Kidney (tissue), 14 donors: ENCODE data around the gene KIRREL3. TPM values are rescaled to one million over a fixed set of nuclear protein-coding genes. Genes with fewer than 3 reads are reported as not detected.

ENCODE experiments used
- DNase-seq, 5 donors: peaks; one replicate each; pipeline ENCODE4 v3.0.0-alpha.2; 2013 to 2020
- FAIRE-seq: peaks from 2 replicates; lab custom pipeline; 2012; peaks lifted over from hg19 to GRCh38; lab: Jason Lieb, UNC
- H3K27ac ChIP-seq, 2 donors: one replicate each; pipeline ENCODE4 v1.7.0; 2013; ENCODE audit warnings: low read depth in 2 of 2, low read length in 2 of 2, inconsistent platforms in 1 of 2
- H3K27me3 ChIP-seq: one replicate; pipeline ENCODE4 v1.7.1; 2013; ENCODE audit warnings: low read length, inconsistent platforms; ENCODE audit not compliant: control insufficient read depth, insufficient read depth
- H3K36me3 ChIP-seq, 3 donors: one replicate each; pipeline versions ENCODE4 v1.7.0 to v1.7.1; 2013; ENCODE audit warnings: low read length in 3 of 3, control low read depth in 1 of 3, inconsistent platforms in 1 of 3; ENCODE audit not compliant: insufficient read depth in 3 of 3, control insufficient read depth in 2 of 3
- H3K4me1 ChIP-seq, 3 donors: one replicate each; pipeline versions ENCODE4 v1.7.0 to v1.7.1; 2013; ENCODE audit warnings: low read length in 3 of 3, inconsistent platforms in 1 of 3, low read depth in 1 of 3; ENCODE audit not compliant: control insufficient read depth in 2 of 3, insufficient read depth in 2 of 3
- H3K4me3 ChIP-seq, 3 donors: one replicate each; pipeline versions ENCODE4 v1.7.0 to v1.8.1; 2013; ENCODE audit warnings: low read length in 3 of 3, control low read depth in 1 of 3, inconsistent platforms in 1 of 3
- H3K9ac ChIP-seq, 3 donors: one replicate each; pipeline versions ENCODE4 v1.7.0 to v1.7.1; 2013; ENCODE audit warnings: low read length in 3 of 3, control low read depth in 1 of 3, inconsistent platforms in 1 of 3
- H3K9me3 ChIP-seq, 3 donors: one replicate each; pipeline versions ENCODE4 v1.7.0 to v1.7.1; 2013; ENCODE audit warnings: low read length in 3 of 3, control low read depth in 1 of 3, inconsistent platforms in 1 of 3; ENCODE audit not compliant: control insufficient read depth in 2 of 3, insufficient read depth in 1 of 3
- CTCF ChIP-seq: IDR thresholded peaks from 3 replicates; pipeline ENCODE4 v1.5.1; 2012; ENCODE audit warnings: mild to moderate bottlenecking, moderate library complexity, borderline replicate concordance; ENCODE audit not compliant: insufficient read depth; ENCODE audit errors: extremely low read depth
- intact Hi-C: fragments of 100-400 bp; cut with DNase I; formaldehyde crosslinking; loops from one replicate; pipeline ENCODE4 v1.11.1; 2022
- polyA plus RNA-seq: library from polyadenylated mRNA; stranded (reverse); fragments of 350-450 nt; fragmentation: Illumina TruSeq; extraction: RNeasy Lipid Tissue Mini Kit (QIAGEN cat#74804); gene quantifications from one replicate; pipeline ENCODE4 v1.2.3, GENCODE V29; 2014; ENCODE audit warnings: low read depth, low replicate concordance; ENCODE audit not compliant: insufficient read depth
- total RNA-seq: library from RNA; stranded (reverse); fragmentation: NEBNext Ultra II Directional; extraction: Animal tissue kit (Norgen Biotek cat#: 25700); gene quantifications from one replicate; pipeline ENCODE4 v1.2.1, GENCODE V29; 2021
- donor health status: control.
- donor health status: control.
- donor health status: control.
- donor health status: control.
- donor health status: control.
- donor health status: DM: yes; HTN: yes; CAD: no.
- donor health status: Normal renal cell carcinoma (clear cell type).

The KIRREL3 gene
- total and polyA plus RNA-seq, 2 donors from 2014 or later: 0.19 to 0.22 TPM

- no peak for DNase-seq
- Histone ChIP-seq H3K27ac (no peak overlapping the region), H3K4me1 (peaks cover 0 to 3% (median 0%) of the 10 kb centered on the region in 3 donors), H3K9me3 (no peaks in the 10 kb centered on the region), H3K9ac (no peak overlapping the region), H3K36me3 (no peaks in the 10 kb centered on the region), H3K4me3 (no peak overlapping the region), H3K27me3 (no peaks in the 10 kb centered on the region)
- FAIRE-seq: no peak
- no peak for TF ChIP-seq CTCF
- intact Hi-C loops: no loop called here
Measured at GRCh38 chr11:126485021-126485792, 515.4 kb downstream of the KIRREL3 start.

DNA sequence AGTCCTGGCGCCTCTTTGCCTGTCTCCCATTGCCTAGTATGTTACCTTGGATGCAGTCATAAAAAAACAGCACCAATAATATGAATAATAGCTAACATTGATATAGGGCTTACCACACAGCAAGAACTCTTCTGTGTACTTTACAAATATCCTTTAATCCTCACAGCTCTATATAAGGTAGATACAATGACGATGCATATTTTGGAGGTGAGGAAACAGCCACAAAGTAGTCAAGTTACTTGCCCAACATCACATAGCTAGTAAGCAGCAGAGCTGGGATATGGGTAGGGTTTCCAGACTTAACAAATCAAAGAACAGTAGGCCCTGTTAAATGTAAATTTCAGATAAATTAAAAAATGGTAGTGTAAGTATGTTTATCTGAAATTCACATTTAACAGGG is 516.3 kb downstream of the KIRREL3 start:
- H3K27ac ChIP-seq: no peak overlapping the region
- intact Hi-C loops: loop anchor here (5.0 kb wide), 1 partner anchor 172 kb away; no protein-coding TSS in a partner anchor
- peaks cover 0 to 3% (median 0%) of the 10 kb centered on the region in 3 donors for H3K4me1 ChIP-seq
- FAIRE-seq (no peak), DNase-seq (no peak)
- H3K36me3 ChIP-seq: no peaks in the 10 kb centered on the region
- no peaks in the 10 kb centered on the region for H3K9me3 ChIP-seq
- H3K9ac ChIP-seq: no peak overlapping the region
- H3K4me3 ChIP-seq: no peak overlapping the region
- no peak for TF ChIP-seq CTCF
- H3K27me3 ChIP-seq: no peaks in the 10 kb centered on the region

DNA sequence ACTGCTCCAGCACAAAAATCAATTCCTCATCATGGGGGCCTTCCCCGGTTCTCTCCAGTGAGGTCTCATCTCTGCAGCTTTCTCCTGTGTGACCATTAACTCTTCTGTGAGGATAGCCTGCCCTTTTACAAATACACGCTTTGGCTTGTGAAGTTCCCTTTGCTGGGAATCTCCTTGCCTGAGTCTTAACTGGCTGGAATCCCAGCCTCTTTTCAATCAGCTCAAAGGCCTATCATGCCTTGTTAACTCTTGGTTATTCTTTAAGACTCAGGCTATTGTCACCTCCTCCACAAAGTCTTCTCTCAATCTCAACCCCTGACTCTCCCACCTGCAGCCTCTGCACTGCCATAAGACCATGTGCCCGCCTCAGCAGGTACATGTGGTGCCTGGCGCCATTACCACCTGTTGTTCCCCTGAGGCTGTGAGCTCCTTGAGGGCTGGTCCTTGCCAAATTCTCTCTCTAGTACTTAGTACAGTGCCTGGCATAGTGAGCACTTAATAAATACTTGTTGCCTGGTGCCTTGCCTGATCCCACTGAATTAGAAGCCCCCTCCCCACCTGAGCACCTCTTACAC is 516.9 kb downstream of the KIRREL3 start:
- DNase-seq (no peak), FAIRE-seq (no peak)
- H3K9me3 ChIP-seq: no peaks in the 10 kb centered on the region
- no peak for TF ChIP-seq CTCF
- no peak overlapping the region for H3K4me3 ChIP-seq
- H3K36me3 ChIP-seq: no peaks in the 10 kb centered on the region
- intact Hi-C loops: loop anchor here (5.0 kb wide), 1 partner anchor 171 kb away; no protein-coding TSS in a partner anchor
- H3K27ac ChIP-seq: no peak overlapping the region
- H3K9ac ChIP-seq: no peak overlapping the region
- no peaks in the 10 kb centered on the region for H3K27me3 ChIP-seq
- peaks cover 0 to 3% (median 0%) of the 10 kb centered on the region in 3 donors for H3K4me1 ChIP-seq
